GM18498 (cell line): ENCODE data around the gene GGT6.
"Not testable (repeated sequence)": the region's sequence is repeated elsewhere in the genome, so short reads cannot be mapped to it uniquely, and the experiment has no call there.

Experiments
- ATAC-seq: cut with Tn5 transposase; IDR thresholded peaks from one replicate; pipeline ENCODE4 v1.9.1; 2021; ENCODE audit warnings: mild to moderate bottlenecking, moderate library complexity; ENCODE audit not compliant: unreplicated experiment

GGT6 gene

GRCh38 chr17:4592240-4593005 is 32.0 kb upstream of the GGT6 start:
- ATAC-seq: no peak

GRCh38 chr17:4591529-4591928 is 31.2 kb upstream of the GGT6 start:
- ATAC-seq: no peak

GRCh38 chr17:4590981-4591453 is 30.6 kb upstream of the GGT6 start:
- no peak for ATAC-seq

- ATAC-seq: not testable (repeated sequence)
These were observed 29.7 kb upstream of the GGT6 start for GRCh38 chr17:4590042-4590441.

GRCh38 chr17:4588898-4589625 is 28.7 kb upstream of the GGT6 start:
- no peak for ATAC-seq

- ATAC-seq: no peak
These were observed 28.0 kb upstream of the GGT6 start for GRCh38 chr17:4588391-4588790.

GRCh38 chr17:4587803-4588202 is 27.4 kb upstream of the GGT6 start:
- no peak for ATAC-seq

- ATAC-seq: no peak
These were observed 26.8 kb upstream of the GGT6 start for GRCh38 chr17:4587195-4587594.

- no peak for ATAC-seq
These were observed 25.7 kb upstream of the GGT6 start for GRCh38 chr17:4586043-4586442.

- ATAC-seq: no peak
These were observed 25.2 kb upstream of the GGT6 start for GRCh38 chr17:4585638-4585994.

GRCh38 chr17:4584917-4585637 is 24.7 kb upstream of the GGT6 start:
- no peak for ATAC-seq

- ATAC-seq: no peak
These were observed 23.9 kb upstream of the GGT6 start, which contains the start of gene SMTNL2 for GRCh38 chr17:4584101-4584916. SMTNL2 (plus strand) TSS chr17:4584529; CDS start chr17:4584606, 77 bp downstream.

- no peak for ATAC-seq
These were observed 23.4 kb upstream of the GGT6 start for GRCh38 chr17:4583782-4584100.

GRCh38 chr17:4583206-4583605 is 22.8 kb upstream of the GGT6 start:
- ATAC-seq: no peak

- no peak for ATAC-seq
These were observed 22.3 kb upstream of the GGT6 start for GRCh38 chr17:4582691-4583090.

GRCh38 chr17:4582101-4582501 is 21.7 kb upstream of the GGT6 start:
- no peak for ATAC-seq

GRCh38 chr17:4580291-4580690 is 19.9 kb upstream of the GGT6 start:
- ATAC-seq: no peak

GRCh38 chr17:4579678-4580077 is 19.3 kb upstream of the GGT6 start:
- ATAC-seq: no peak

- ATAC-seq: not testable (repeated sequence)
These were observed 18.0 kb upstream of the GGT6 start for GRCh38 chr17:4578349-4578748.

- no peak for ATAC-seq
These were observed 17.1 kb upstream of the GGT6 start for GRCh38 chr17:4577386-4577993.
